Right ventricle myocardium superior (tissue), 1 donor: Measurements from ENCODE around the gene RNF169. TPM values are rescaled to one million over a fixed set of nuclear protein-coding genes. Genes with fewer than 3 reads are reported as not detected.
"Not testable (repeated sequence)": the region's sequence is repeated elsewhere in the genome, so short reads cannot be mapped to it uniquely, and the experiment has no call there.

ENCODE experiments used
- ATAC-seq: fragments of 200-7000 bp; cut with Tn5 transposase; one replicate; pipeline ENCODE4 v1.9.1; 2020; ENCODE audit warnings: mild to moderate bottlenecking; ENCODE audit not compliant: poor library complexity
- DNase-seq: peaks from one replicate; pipeline ENCODE4 v3.0.0-alpha.2; 2020
- intact Hi-C: fragments of 100-400 bp; cut with DNase I; formaldehyde crosslinking; loops from one replicate; pipeline ENCODE4 v1.11.2; 2022
- total RNA-seq: library from RNA; stranded (reverse); fragmentation: NEBNext Ultra II Directional; extraction: Animal tissue kit (Norgen Biotek cat#: 25700); gene quantifications from one replicate; pipeline ENCODE4 v1.2.1, GENCODE V29; 2021
- donor health status: DM: no; HTN: yes; CAD: no; lungs with severe emphysema.

The RNF169 gene
- total RNA-seq, 1 donor from 2014 or later = 10.2 TPM

GRCh38 chr11:74754507-74755252, 6.0 kb downstream of the RNF169 start:
- ATAC-seq = no peak
- intact Hi-C loops = no loop called here

GRCh38 chr11:74755395-74755995, 6.8 kb downstream of the RNF169 start:
- no peak for DNase-seq
- ATAC-seq = no peak
- intact Hi-C loops = no loop called here

More at GRCh38 chr11:74754507-74755252, 6.0 kb downstream of the RNF169 start:
- DNase-seq = no peak

GRCh38 chr11:74756571-74756970, 7.9 kb downstream of the RNF169 start:
- intact Hi-C loops = no loop called here
- ATAC-seq (no peak), DNase-seq (no peak)

- intact Hi-C loops = no loop called here
- ATAC-seq (no peak), DNase-seq (no peak)
These were observed 18.3 kb downstream of the RNF169 start for GRCh38 chr11:74766905-74767304.

- intact Hi-C loops, ATAC-seq, DNase-seq: not testable (repeated sequence)
These were observed 19.6 kb downstream of the RNF169 start for GRCh38 chr11:74768172-74768651.

- DNase-seq (no peak), ATAC-seq (no peak)
- intact Hi-C loops = no loop called here
These were observed 20.5 kb downstream of the RNF169 start for GRCh38 chr11:74769055-74769707.

- DNase-seq (no peak), ATAC-seq (no peak)
- intact Hi-C loops = no loop called here
These were observed 21.8 kb downstream of the RNF169 start for GRCh38 chr11:74770456-74770855.

- no peak for DNase-seq
- intact Hi-C loops = no loop called here
- no peak for ATAC-seq
These were observed 22.5 kb downstream of the RNF169 start for GRCh38 chr11:74771139-74771538.

GRCh38 chr11:74773476-74773875, 24.8 kb downstream of the RNF169 start:
- no peak for DNase-seq
- intact Hi-C loops = no loop called here
- no peak for ATAC-seq

- intact Hi-C loops = no loop called here
- no peak for DNase-seq
- ATAC-seq = no peak
These were observed 27.1 kb downstream of the RNF169 start for GRCh38 chr11:74775762-74776161.

GRCh38 chr11:74776546-74776945, 27.9 kb downstream of the RNF169 start:
- intact Hi-C loops = no loop called here
- ATAC-seq (no peak), DNase-seq (no peak)

GRCh38 chr11:74777038-74777437, 28.4 kb downstream of the RNF169 start:
- no peak for DNase-seq
- intact Hi-C loops = no loop called here
- ATAC-seq = no peak

- no peak for DNase-seq
- ATAC-seq = no peak
- intact Hi-C loops = no loop called here
These were observed 29.2 kb downstream of the RNF169 start for GRCh38 chr11:74777877-74778276.

GRCh38 chr11:74778581-74778980, 29.9 kb downstream of the RNF169 start:
- ATAC-seq (no peak), DNase-seq (no peak)
- intact Hi-C loops = no loop called here

- no peak for DNase-seq
- intact Hi-C loops = no loop called here
- ATAC-seq = no peak
These were observed 31.8 kb downstream of the RNF169 start for GRCh38 chr11:74780248-74781005.

- intact Hi-C loops = no loop called here
- DNase-seq (no peak), ATAC-seq (peak; percentile 74)
These were observed 34.7 kb downstream of the RNF169 start for GRCh38 chr11:74783241-74783871.

- no peak for ATAC-seq
These were observed 35.6 kb downstream of the RNF169 start for GRCh38 chr11:74784234-74784633.

GRCh38 chr11:74784726-74785125, 36.1 kb downstream of the RNF169 start:
- DNase-seq (no peak), ATAC-seq (no peak)
- intact Hi-C loops = no loop called here

More at GRCh38 chr11:74784234-74784633, 35.6 kb downstream of the RNF169 start:
- DNase-seq = no peak
- intact Hi-C loops = no loop called here

GRCh38 chr11:74786574-74786973, 37.9 kb downstream of the RNF169 start:
- ATAC-seq = no peak
- DNase-seq = no peak
- intact Hi-C loops = no loop called here
